SK-N-SH (cell line): ENCODE measurements around the gene DGUOK. TPM values are rescaled to one million over a fixed set of nuclear protein-coding genes. Genes with fewer than 3 reads are reported as not detected.
A peak's percentile ranks its signal among the peaks of the same experiment; 100 is the strongest.

ENCODE experiments used
- CTCF ChIA-PET: fragments of 300-600, 350-600 bp; formaldehyde crosslinking; extraction: SDS; loops from one replicate; lab custom pipeline; 2021; lab: Yijun Ruan, JAX
- POLR2A ChIA-PET: fragments of 350-600 bp; sonication (Branson Sonifier 250); formaldehyde crosslinking; extraction: SDS; loops from one replicate; lab custom pipeline; 2020; ENCODE audit warnings: antibody characterized with exemption, inconsistent platforms; lab: Yijun Ruan, JAX
- DNase-seq: peaks from one replicate; pipeline ENCODE4 v3.0.0; 2012
- H2AFZ ChIP-seq: fragments of 200-600 bp; sonication (generic); 2 replicates; pipeline ENCODE4 v1.8.1; 2016; ENCODE audit warnings: antibody characterized with exemption, mild to moderate bottlenecking, low read depth
- H3F3A ChIP-seq: fragments of 200-600 bp; sonication (generic); replicated peaks from 2 replicates; pipeline ENCODE3; 2016; ENCODE audit warnings: antibody characterized with exemption, mild to moderate bottlenecking; ENCODE audit not compliant: insufficient read depth
- H3K27ac ChIP-seq, 2 experiments: fragments of 200-500 bp in 1 of 2; fragments of 200-600 bp in 1 of 2; sonication (Bioruptor generic) in 1 of 2; sonication (generic), shearing (Covaris generic) in 1 of 2; 2 replicates each; pipeline versions ENCODE4 v1.5.1 to v1.6.1; 2014 to 2016; ENCODE audit warnings: low read depth in 2 of 2, inconsistent platforms in 1 of 2, low read length in 1 of 2, mild to moderate bottlenecking in 1 of 2, mixed read lengths in 1 of 2
- H3K27me3 ChIP-seq: fragments of 200-600 bp; sonication (generic), shearing (Covaris generic); 2 replicates; pipeline ENCODE4 v1.6.1; 2016; ENCODE audit warnings: mixed run types; ENCODE audit not compliant: insufficient read depth
- H3K36me3 ChIP-seq, 2 experiments: fragments of 200-500 bp in 1 of 2; fragments of 200-600 bp in 1 of 2; sonication (Bioruptor generic) in 1 of 2; sonication (generic) in 1 of 2; replicated peaks in 1 of 2; 2 replicates each; pipeline versions ENCODE3 to v1.5.1; 2014 to 2016; ENCODE audit warnings: low read length in 1 of 2, mild to moderate bottlenecking in 1 of 2; ENCODE audit not compliant: insufficient read depth in 2 of 2, control insufficient read depth in 1 of 2
- H3K4me1 ChIP-seq, 2 experiments: fragments of 200-500 bp in 1 of 2; fragments of 200-600 bp in 1 of 2; sonication (Bioruptor generic) in 1 of 2; sonication (generic), shearing (Covaris generic) in 1 of 2; 2 replicates each; pipeline versions ENCODE4 v1.5.1 to v1.6.1; 2014 to 2016; ENCODE audit warnings: low read depth in 1 of 2, low read length in 1 of 2, mixed run types in 1 of 2; ENCODE audit not compliant: insufficient read depth in 2 of 2, control insufficient read depth in 1 of 2
- H3K4me2 ChIP-seq: fragments of 200-600 bp; sonication (generic), shearing (Covaris generic); 2 replicates; pipeline ENCODE4 v1.6.1; 2017; ENCODE audit warnings: mixed run types
- H3K4me3 ChIP-seq, 2 experiments: fragments of 200-500 bp in 1 of 2; fragments of 200-600 bp in 1 of 2; sonication (Bioruptor generic) in 1 of 2; sonication (generic), shearing (Covaris generic) in 1 of 2; 2 replicates each; pipeline versions ENCODE4 v1.5.1 to v1.8.1; 2014 to 2016; ENCODE audit warnings: low read depth in 2 of 2, inconsistent platforms in 1 of 2, low read length in 1 of 2, mild to moderate bottlenecking in 1 of 2, mixed read lengths in 1 of 2, moderate library complexity in 1 of 2
- H3K79me2 ChIP-seq: fragments of 200-600 bp; sonication (generic); 2 replicates; pipeline ENCODE4 v1.8.1; 2017; ENCODE audit warnings: mild to moderate bottlenecking; ENCODE audit not compliant: insufficient read depth
- H3K9ac ChIP-seq: fragments of 200-600 bp; sonication (generic); 2 replicates; pipeline ENCODE4 v1.6.1; 2017; ENCODE audit warnings: mixed run types
- H3K9me2 ChIP-seq: fragments of 200-600 bp; sonication (generic); 2 replicates; pipeline ENCODE4 v1.6.1; 2017; ENCODE audit warnings: mixed run types
- H3K9me3 ChIP-seq: fragments of 200-600 bp; sonication (generic); 2 replicates; pipeline ENCODE4 v1.6.1; 2017; ENCODE audit warnings: mixed run types, mild to moderate bottlenecking, moderate library complexity
- H4K20me1 ChIP-seq: fragments of 200-600 bp; sonication (generic); 2 replicates; pipeline ENCODE4 v1.6.1; 2017; ENCODE audit warnings: mild to moderate bottlenecking, mixed run types; ENCODE audit not compliant: insufficient read depth
- ELF1 ChIP-seq: IDR thresholded peaks from 2 replicates; pipeline ENCODE4 v1.4.0; 2012
- FOSL2 ChIP-seq: IDR thresholded peaks from 2 replicates; pipeline ENCODE4 v1.4.0; 2012; ENCODE audit warnings: low read depth, mild to moderate bottlenecking, moderate library complexity, borderline replicate concordance
- FOXJ3 ChIP-seq: sonication (generic); formaldehyde crosslinking; IDR thresholded peaks from 2 replicates; pipeline ENCODE4 v1.5.1; 2020; ENCODE audit warnings: mild to moderate bottlenecking, missing genetic modification reagents
- FOXM1 ChIP-seq: IDR thresholded peaks from 2 replicates; pipeline ENCODE4 v1.4.0; 2012; ENCODE audit warnings: low read depth, mild to moderate bottlenecking
- JUND ChIP-seq: IDR thresholded peaks from 2 replicates; pipeline ENCODE4 v1.4.0; 2012
- MEF2A ChIP-seq: IDR thresholded peaks from 2 replicates; pipeline ENCODE4 v1.4.0; 2012; ENCODE audit warnings: low read depth, borderline replicate concordance
- MXI1 ChIP-seq: IDR thresholded peaks from 2 replicates; pipeline ENCODE4 v1.6.1; 2012; ENCODE audit warnings: mild to moderate bottlenecking, low read depth, low read length, improper control_type of control experiment
- NFIC ChIP-seq: IDR thresholded peaks from 2 replicates; pipeline ENCODE4 v1.4.0; 2012; ENCODE audit warnings: borderline replicate concordance
- NRF1 ChIP-seq: IDR thresholded peaks from 2 replicates; pipeline ENCODE4 v1.6.1; 2012; ENCODE audit warnings: low read depth, mild to moderate bottlenecking, low read length
- RCOR1 ChIP-seq: fragments of 150-350 bp; IDR thresholded peaks from 2 replicates; pipeline ENCODE4 v1.6.1; 2017; ENCODE audit warnings: antibody characterized with exemption, low read length
- RFX5 ChIP-seq: IDR thresholded peaks from 2 replicates; pipeline ENCODE4 v1.6.1; 2012; ENCODE audit warnings: mild to moderate bottlenecking, improper control_type of control experiment, low read length
- TAF1 ChIP-seq: IDR thresholded peaks from 2 replicates; pipeline ENCODE4 v1.6.1; 2012; ENCODE audit warnings: low read depth, mild to moderate bottlenecking, low read length, moderate library complexity, borderline replicate concordance
- TCF12 ChIP-seq: IDR thresholded peaks from 2 replicates; pipeline ENCODE4 v1.4.0; 2012
- WGBS: methylation state at CpG from one replicate; pipeline ENCODE4 v1.1.6; 2017; ENCODE audit warnings: low lambda C conversion rate; 5-methylcytosine and 5-hydroxymethylcytosine counted together
- polyA plus RNA-seq, 3 experiments: library from polyadenylated mRNA; depleted of rRNA; stranded (reverse); fragments of >200 nt; gene quantifications; 2 replicates each; pipeline ENCODE4 v1.2.3, GENCODE V29; 2012
- TF ChIP-seq, protein P1 (sequence below): IDR thresholded peaks from 2 replicates; pipeline ENCODE4 v1.6.1; 2012; ENCODE audit warnings: mild to moderate bottlenecking, low read depth, low read length, moderate library complexity
- TF ChIP-seq, protein P2 (sequence below): IDR thresholded peaks from 2 replicates; pipeline ENCODE4 v1.4.0; 2012; ENCODE audit warnings: low read depth, borderline replicate concordance
- TF ChIP-seq, protein P3 (sequence below): fragments of 200-600 bp; sonication (generic); IDR thresholded peaks from 2 replicates; pipeline ENCODE4 v1.6.1; 2017; ENCODE audit warnings: antibody characterized with exemption, mild to moderate bottlenecking, moderate library complexity
- TF ChIP-seq, protein P4 (sequence below): IDR thresholded peaks from 2 replicates; pipeline ENCODE4; 2012
- TF ChIP-seq, protein P5 (sequence below): IDR thresholded peaks from 2 replicates; pipeline ENCODE4 v1.4.0; 2012; ENCODE audit warnings: low read depth
- TF ChIP-seq, protein P6 (sequence below): fragments of 150-350 bp; IDR thresholded peaks from 2 replicates; pipeline ENCODE4 v1.6.1; 2016; ENCODE audit warnings: mild to moderate bottlenecking, low read depth, low read length
- TF ChIP-seq, protein P7 (sequence below): IDR thresholded peaks from 2 replicates; pipeline ENCODE4 v1.4.0; 2012; ENCODE audit warnings: low read depth, borderline replicate concordance

DGUOK gene
- polyA plus RNA-seq, 1 of the 3 experiments (the other 2 are of a cell fraction) = 122 TPM

DNA sequence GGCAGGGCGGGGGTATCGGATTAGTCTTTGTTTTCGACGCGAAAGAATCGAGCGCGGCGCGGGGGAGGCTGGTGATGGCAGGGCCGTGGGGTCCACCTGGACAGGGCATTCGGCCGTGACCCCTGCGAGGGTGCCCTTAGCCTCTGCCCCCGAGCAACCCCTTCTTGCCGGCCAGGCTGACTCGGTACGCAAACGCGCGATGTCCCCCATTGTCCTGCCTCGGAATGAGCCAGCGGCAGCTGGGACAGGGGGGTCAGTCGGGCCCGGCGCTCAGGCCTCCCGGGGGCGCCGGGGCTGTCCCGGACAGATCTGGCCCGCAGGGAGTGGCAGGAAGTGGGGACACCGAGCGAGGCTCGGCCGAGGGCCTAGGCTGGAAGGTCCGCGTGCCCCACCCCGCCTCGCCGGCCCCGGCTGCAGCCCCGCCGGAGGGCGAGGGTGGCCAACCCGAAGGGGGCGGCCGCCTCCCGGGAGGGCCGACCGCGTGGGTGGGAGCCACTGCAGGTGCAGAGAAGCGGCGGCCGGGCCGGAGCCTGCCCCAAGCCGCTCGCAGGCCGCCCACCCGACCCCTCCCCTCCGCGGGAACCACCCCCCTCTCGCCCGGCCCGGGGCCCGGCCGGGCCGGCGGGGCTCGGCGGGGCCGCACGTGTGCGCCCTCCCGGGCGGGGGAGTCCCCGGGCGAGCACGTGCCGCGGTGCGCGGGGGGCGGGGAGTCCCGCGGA lies 57.7 kb downstream of the DGUOK start, which contains the start of gene TET3:
Gene TET3 (plus strand): TSS at position 708 of the 719 bp plus-strand sequence. CDS start 1,494 bp downstream, outside the sequence.
- peaks cover 0 to 3% of the 10 kb centered on the region in 2 experiments for H3K36me3 ChIP-seq
- peak; percentile 91 for DNase-seq
- H3K9me2 ChIP-seq = no peaks in the 10 kb centered on the region
- WGBS = 38% methylated on average over 3 of the region's 85 CpGs
- H3K9me3 ChIP-seq = no peaks in the 10 kb centered on the region
- TF ChIP-seq FOXM1 = no peak
- peak; percentile 75; the same call in 1 of the 2 replicates for TF ChIP-seq MXI1
- TF ChIP-seq, protein P1, sequence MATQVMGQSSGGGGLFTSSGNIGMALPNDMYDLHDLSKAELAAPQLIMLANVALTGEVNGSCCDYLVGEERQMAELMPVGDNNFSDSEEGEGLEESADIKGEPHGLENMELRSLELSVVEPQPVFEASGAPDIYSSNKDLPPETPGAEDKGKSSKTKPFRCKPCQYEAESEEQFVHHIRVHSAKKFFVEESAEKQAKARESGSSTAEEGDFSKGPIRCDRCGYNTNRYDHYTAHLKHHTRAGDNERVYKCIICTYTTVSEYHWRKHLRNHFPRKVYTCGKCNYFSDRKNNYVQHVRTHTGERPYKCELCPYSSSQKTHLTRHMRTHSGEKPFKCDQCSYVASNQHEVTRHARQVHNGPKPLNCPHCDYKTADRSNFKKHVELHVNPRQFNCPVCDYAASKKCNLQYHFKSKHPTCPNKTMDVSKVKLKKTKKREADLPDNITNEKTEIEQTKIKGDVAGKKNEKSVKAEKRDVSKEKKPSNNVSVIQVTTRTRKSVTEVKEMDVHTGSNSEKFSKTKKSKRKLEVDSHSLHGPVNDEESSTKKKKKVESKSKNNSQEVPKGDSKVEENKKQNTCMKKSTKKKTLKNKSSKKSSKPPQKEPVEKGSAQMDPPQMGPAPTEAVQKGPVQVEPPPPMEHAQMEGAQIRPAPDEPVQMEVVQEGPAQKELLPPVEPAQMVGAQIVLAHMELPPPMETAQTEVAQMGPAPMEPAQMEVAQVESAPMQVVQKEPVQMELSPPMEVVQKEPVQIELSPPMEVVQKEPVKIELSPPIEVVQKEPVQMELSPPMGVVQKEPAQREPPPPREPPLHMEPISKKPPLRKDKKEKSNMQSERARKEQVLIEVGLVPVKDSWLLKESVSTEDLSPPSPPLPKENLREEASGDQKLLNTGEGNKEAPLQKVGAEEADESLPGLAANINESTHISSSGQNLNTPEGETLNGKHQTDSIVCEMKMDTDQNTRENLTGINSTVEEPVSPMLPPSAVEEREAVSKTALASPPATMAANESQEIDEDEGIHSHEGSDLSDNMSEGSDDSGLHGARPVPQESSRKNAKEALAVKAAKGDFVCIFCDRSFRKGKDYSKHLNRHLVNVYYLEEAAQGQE = no peak
- no peak for TF ChIP-seq RCOR1
- TF ChIP-seq, protein P2, sequence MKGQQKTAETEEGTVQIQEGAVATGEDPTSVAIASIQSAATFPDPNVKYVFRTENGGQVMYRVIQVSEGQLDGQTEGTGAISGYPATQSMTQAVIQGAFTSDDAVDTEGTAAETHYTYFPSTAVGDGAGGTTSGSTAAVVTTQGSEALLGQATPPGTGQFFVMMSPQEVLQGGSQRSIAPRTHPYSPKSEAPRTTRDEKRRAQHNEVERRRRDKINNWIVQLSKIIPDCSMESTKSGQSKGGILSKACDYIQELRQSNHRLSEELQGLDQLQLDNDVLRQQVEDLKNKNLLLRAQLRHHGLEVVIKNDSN = peak; percentile 39; the same call in 1 of the 2 replicates
- TF ChIP-seq ELF1 = no peak
- TF ChIP-seq NRF1 = no peak
- TF ChIP-seq, protein P3, sequence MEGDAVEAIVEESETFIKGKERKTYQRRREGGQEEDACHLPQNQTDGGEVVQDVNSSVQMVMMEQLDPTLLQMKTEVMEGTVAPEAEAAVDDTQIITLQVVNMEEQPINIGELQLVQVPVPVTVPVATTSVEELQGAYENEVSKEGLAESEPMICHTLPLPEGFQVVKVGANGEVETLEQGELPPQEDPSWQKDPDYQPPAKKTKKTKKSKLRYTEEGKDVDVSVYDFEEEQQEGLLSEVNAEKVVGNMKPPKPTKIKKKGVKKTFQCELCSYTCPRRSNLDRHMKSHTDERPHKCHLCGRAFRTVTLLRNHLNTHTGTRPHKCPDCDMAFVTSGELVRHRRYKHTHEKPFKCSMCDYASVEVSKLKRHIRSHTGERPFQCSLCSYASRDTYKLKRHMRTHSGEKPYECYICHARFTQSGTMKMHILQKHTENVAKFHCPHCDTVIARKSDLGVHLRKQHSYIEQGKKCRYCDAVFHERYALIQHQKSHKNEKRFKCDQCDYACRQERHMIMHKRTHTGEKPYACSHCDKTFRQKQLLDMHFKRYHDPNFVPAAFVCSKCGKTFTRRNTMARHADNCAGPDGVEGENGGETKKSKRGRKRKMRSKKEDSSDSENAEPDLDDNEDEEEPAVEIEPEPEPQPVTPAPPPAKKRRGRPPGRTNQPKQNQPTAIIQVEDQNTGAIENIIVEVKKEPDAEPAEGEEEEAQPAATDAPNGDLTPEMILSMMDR = no peak
- no peak for TF ChIP-seq TAF1
- TF ChIP-seq, protein P4, sequence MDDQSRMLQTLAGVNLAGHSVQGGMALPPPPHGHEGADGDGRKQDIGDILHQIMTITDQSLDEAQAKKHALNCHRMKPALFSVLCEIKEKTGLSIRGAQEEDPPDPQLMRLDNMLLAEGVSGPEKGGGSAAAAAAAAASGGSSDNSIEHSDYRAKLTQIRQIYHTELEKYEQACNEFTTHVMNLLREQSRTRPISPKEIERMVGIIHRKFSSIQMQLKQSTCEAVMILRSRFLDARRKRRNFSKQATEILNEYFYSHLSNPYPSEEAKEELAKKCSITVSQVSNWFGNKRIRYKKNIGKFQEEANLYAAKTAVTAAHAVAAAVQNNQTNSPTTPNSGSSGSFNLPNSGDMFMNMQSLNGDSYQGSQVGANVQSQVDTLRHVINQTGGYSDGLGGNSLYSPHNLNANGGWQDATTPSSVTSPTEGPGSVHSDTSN = no peak
- TF ChIP-seq MEF2A = no peak
- no peak for TF ChIP-seq FOSL2
- TF ChIP-seq FOXJ3 (CRISPR knock-in tag) = no peak
- TF ChIP-seq NFIC = no peak
- no peak for TF ChIP-seq JUND
- TF ChIP-seq, protein P5, sequence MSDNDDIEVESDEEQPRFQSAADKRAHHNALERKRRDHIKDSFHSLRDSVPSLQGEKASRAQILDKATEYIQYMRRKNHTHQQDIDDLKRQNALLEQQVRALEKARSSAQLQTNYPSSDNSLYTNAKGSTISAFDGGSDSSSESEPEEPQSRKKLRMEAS = peak; percentile 79; the same call in 1 of the 2 replicates
- no peak for TF ChIP-seq TCF12
- no peak for TF ChIP-seq RFX5
- TF ChIP-seq, protein P6, sequence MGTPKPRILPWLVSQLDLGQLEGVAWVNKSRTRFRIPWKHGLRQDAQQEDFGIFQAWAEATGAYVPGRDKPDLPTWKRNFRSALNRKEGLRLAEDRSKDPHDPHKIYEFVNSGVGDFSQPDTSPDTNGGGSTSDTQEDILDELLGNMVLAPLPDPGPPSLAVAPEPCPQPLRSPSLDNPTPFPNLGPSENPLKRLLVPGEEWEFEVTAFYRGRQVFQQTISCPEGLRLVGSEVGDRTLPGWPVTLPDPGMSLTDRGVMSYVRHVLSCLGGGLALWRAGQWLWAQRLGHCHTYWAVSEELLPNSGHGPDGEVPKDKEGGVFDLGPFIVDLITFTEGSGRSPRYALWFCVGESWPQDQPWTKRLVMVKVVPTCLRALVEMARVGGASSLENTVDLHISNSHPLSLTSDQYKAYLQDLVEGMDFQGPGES = no peak
- TF ChIP-seq, protein P7, sequence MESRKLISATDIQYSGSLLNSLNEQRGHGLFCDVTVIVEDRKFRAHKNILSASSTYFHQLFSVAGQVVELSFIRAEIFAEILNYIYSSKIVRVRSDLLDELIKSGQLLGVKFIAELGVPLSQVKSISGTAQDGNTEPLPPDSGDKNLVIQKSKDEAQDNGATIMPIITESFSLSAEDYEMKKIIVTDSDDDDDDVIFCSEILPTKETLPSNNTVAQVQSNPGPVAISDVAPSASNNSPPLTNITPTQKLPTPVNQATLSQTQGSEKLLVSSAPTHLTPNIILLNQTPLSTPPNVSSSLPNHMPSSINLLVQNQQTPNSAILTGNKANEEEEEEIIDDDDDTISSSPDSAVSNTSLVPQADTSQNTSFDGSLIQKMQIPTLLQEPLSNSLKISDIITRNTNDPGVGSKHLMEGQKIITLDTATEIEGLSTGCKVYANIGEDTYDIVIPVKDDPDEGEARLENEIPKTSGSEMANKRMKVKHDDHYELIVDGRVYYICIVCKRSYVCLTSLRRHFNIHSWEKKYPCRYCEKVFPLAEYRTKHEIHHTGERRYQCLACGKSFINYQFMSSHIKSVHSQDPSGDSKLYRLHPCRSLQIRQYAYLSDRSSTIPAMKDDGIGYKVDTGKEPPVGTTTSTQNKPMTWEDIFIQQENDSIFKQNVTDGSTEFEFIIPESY = no peak
- H2AFZ ChIP-seq = peak within 1 kb of the TSS; percentile 82
- H3K9ac ChIP-seq = peak within 1 kb of the TSS; percentile 76
- H3K4me2 ChIP-seq = peak within 1 kb of the TSS; percentile 91
- H3F3A ChIP-seq = peaks cover 19% of the 10 kb centered on the region
- peak within 1 kb of the TSS in 1 of 2 experiments; percentile 91; a peak in 2 of 4 replicates for H3K27ac ChIP-seq
- H4K20me1 ChIP-seq = peaks cover 11% of the 10 kb centered on the region; the same call in 1 of the 2 replicates
- no peaks in the 10 kb centered on the region for H3K27me3 ChIP-seq
- ChIA-PET CTCF (interaction anchor here (0.6 kb wide), 1 partner anchor 46 kb away, joined by 3 read pairs; no protein-coding TSS in a partner anchor), POLR2A (no interaction called here)
- peaks cover 9 to 66% of the 10 kb centered on the region in 2 experiments; a peak in 3 of 4 replicates for H3K4me1 ChIP-seq
- peaks cover 23% of the 10 kb centered on the region; the same call in 1 of the 2 replicates for H3K79me2 ChIP-seq
- H3K4me3 ChIP-seq = peak within 1 kb of the TSS; percentile 66 to 69
